Bone marrow (tissue), 2 donors: Measurements from ENCODE around the gene NRAS.

Experiments
- DNase-seq, 2 donors: peaks; one replicate each; lab custom pipeline; 2025; lab: John Stamatoyannopoulos, UW

The NRAS gene

DNA sequence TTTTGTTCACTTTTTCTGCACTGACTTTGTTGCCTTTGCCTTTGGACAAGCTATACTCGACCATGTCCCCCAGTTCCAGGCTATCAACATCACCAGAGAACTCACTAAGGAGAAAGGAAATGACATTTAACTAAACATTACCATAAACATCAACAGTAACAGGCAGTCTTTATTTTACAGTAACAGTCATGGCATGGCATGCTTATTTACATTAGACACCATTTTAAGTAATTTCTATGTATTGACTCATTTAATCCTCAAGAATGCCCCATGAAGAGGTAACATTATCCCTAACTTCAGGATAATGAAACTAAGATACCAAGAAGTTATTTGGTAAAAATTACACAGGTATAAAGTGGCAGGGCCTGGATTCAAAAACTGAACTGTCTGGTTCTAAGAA, 8.7 kb upstream of the NRAS start:
- no peak for DNase-seq

DNA sequence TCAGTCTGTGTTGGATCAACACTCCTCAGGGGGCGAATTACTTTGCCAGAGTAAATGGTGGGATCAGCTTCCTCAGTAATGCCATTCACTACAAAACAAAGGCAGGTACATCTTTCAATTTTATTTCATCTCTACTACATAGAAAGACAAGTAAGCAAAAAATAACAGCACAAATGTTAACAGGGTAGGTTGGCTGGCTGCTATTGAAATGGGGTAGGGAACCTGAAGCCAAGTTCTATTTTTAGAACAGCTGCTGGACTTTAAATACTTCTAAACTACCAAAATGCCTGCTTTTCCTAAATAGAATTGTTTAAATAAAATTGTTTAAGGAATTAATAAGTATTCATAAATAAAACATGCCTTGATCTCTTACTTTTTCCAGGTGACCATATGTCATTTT, 7.3 kb upstream of the NRAS start:
- DNase-seq = no peak

DNA sequence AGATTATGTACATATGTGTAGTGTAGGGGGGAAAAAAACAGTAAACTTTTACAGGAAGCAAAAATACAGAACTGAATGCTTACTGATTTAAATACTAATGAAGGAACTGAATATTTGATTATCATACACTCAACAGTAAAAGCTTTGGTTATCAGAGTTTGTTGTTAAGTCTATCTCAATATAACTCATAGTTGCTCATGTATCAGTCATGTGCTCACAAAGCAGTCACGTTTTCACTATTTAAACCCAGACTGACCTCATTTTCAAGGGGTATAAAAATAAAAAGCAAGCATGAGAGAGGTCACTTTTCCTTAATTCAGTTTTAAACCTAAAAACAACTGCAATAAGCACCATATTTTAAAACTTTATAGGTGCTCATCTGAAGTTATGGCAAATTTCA, 6.9 kb upstream of the NRAS start:
- DNase-seq = no peak

DNA sequence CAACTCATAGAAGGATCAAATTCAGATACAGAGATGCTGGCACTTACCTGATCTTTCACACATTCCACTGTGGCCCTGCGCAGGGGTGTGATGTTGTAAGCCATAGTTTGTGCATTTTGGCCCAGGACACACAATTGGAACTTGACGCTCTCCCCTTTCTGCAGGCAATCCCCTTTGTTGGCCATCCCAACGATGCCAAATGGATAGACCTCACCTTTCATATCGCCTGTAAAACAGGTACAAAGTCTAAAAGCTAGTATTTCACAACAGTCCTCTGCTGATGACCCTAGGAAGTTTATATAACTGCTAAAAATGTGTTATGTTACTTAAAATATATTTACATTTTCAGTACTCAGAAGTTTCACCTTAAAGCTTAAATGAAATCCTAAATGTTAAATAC, 3.9 kb upstream of the NRAS start:
- no peak for DNase-seq

DNA sequence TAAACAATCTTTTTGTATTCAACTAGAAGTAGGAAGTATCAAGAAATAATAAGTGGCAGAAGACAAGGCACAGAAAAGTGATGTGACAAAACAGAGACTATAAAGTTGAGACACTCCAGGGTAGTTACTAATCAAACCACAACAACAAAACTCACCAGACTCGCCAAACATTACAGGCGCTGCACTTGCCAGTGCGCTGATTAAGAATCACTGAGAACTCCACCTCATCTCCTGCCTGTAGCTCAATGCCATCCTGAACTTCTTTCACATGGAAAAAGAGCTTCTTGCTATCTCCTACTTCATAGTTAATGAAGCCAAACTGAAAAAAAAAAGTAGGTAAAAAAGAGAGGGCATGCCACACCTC, 2.8 kb upstream of the NRAS start:
- no peak for DNase-seq

DNA sequence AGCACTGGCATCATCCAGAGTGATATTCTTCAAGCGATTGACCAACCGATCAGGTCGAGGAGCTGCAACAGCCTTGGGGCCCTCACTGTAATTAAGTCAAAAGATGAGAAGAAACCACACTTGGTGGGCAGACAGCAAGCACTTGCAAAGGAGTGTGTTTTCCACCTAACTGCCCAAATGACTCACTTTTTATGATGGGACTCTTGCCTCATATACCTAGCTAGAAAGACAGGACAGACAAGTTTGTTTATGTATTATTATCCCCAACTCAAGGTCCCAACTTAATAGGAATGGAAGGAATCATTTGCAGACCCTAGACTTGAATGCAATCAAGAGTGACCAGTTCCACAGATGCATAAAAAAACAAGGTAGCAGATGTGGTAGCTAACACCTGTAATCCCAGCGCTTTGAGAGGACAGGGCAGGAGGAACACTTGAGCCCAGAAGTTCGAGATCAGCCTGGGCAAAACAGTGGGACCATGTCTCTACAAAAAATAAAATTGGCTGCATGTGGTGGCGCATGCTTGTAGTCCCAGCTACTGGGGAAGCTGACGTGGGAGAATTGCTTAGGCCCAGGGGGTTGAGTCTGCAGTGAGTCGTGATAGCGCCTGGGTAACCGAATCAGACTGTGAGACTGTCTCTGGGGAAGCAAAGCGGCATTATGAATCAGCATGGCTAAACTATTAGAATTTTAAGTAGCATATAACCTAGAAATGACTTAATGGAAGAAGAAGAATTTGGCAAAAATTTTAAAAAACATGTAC, 2.3 kb upstream of the NRAS start:
- no peak for DNase-seq

DNA sequence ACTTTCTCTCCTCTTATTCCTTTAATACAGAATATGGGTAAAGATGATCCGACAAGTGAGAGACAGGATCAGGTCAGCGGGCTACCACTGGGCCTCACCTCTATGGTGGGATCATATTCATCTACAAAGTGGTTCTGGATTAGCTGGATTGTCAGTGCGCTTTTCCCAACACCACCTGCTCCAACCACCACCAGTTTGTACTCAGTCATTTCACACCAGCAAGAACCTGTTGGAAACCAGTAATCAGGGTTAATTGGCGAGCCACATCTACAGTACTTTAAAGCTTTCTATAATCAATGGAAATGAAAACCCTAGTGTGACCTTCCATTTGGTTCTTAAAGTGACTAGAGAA, 643 bp downstream of the NRAS start:
- DNase-seq = no peak

DNA sequence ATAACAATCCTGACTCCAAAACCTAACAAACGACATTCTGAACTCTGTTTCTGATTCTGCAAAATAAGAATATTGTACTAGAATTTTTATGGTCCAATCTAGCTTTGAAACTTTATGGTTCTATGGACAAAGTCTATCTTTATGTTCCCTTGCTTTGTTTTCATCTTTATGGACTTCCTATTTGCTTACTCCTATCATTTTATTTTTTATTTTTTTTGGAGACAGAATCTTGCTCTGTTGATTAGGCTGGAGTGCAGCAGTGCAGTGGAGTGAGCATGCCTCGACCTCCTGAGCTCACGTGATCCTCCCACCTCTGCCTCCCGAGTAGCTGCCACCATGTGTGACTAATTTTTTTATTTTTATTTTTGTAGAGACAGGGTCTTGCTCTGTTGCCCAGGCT, 3.6 kb downstream of the NRAS start:
- DNase-seq = no peak

DNA sequence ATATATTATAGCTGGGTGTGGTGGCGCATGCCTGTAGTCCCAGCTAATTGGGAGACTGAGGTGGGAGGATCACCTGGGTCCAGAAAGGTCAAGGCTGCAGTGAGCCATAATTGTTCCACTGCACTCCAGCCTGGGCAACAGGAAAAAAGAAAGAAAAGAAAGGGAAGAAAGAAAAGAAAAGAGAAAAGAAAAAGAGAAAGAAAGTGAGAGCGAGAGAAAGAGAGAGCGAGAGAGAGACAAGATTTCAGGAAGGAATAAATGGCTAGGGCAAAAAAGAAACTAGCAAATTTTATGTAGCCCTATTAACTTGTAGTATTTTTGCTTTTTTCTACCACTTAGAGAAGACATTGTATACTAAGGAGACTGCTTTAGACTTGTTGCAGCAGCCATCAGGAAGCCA, 6.2 kb downstream of the NRAS start:
- no peak for DNase-seq

DNA sequence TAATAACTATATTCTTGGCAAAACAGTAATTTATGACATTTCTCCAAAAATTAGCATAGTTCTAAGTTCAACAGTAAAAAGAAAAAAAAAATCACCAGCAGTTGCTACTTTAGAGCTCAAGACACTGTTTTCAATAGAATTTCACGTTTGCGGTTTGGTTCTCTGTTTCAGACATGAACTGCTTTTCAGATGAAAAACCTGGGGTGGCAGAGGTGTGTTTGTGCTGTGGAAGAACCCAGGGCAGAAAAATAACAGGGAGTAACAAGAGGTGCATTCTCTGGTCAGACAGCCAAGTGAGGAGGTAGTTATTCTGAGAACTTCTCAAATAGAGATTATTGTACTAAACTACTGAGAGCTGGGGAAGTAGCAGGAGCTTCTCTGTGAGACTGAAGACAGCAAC, 9.0 kb downstream of the NRAS start:
- no peak for DNase-seq

DNA sequence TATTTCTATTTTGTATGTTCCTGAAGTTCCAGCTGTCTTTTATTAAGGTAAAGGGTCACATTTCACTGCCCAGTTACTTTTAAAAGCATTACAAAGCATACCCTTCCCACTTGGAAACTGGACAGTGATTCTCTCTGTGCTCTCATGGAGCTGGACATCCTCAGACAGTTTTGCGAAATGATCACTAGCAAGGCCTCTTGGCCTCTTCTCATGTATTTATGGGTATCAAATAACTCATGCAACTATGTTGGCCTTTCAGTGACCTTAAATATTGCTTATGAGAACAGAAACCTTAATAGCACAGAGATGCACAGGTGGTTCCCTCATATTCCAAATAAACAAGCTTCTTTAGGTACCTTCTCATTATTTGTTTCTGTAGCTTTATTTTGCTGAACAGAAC, 13.3 kb downstream of the NRAS start:
- no peak for DNase-seq

DNA sequence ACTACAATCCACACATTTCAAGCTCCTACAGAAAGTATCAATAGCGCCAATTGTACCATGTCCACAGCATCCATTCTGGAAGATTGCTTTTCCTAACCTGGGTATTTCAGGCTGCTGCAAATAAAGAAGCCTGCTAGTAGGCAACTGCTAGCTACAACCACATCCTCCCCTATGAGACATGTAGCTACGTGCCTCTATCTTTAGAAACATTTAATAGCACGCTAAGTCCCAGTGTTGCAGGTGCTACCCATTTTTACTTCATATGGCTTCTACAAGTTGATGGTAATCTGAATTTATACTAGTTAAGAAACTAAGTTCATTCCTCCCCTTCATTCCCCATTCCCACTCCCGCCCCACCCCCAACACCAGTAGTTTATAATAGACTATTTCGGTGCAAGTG, 13.8 kb downstream of the NRAS start:
- no peak for DNase-seq

DNA sequence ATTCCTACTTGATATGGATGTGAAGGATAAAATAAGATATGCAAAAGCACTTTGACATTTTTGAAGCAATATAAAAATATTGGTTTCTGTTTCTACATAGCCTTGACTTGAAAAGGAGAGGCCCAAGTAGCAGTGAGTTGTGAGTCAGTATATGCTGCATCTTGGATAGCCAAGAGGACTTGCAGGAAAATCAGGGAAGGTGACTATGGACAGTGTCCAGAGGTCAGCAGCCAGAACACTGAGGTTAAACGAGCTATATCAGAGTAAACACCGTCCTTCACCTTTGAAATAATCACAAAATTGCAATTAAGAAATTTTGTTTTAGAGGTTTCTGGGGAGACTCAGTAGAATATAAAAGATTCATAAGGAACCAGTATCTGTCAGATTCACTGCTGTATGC, 14.6 kb downstream of the NRAS start:
- no peak for DNase-seq

DNA sequence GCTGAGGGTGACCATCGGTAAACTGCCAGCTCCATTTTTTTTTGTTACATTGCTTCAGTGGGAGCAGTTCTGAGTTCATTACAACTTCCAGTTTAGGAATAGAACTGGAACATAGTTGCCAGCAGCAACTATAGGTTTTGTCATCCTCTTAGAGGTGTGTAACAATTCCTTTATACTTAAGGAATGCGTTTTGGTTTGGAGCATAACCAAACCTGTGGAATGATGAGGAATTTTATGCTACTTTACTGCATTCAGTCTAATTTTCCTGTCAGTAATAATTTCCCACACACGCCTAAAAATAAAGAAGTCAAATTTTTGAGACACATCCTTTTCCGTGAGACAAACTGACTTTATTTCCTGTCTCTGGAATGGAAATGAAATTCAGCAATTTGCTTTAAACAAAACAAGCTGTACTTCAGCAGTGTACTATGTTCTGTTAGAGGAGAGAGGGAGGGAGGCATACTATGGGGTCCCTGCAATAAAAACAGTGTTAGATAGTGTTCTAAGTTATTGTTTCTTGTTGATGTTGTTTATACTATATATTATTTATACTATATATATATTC, 16.5 kb downstream of the NRAS start:
- DNase-seq = no peak

DNA sequence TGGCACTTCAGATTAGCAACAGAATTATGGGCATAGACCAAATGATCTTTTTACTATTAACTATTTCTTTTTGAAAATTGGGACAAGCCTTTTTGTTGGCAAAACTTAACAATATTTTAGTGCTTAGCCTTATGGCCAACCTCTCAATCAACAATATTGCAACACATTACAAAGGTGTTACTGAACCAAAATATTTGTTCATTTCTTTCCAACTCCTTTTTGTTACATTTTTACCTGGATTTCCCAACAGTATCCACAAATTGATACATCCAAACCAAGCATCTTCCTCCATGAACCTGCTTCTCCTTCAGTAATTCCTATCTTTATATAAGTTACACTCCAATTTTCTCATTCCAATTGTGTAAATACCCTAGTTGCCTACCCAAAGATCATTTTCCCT, 19.8 kb downstream of the NRAS start:
- no peak for DNase-seq

DNA sequence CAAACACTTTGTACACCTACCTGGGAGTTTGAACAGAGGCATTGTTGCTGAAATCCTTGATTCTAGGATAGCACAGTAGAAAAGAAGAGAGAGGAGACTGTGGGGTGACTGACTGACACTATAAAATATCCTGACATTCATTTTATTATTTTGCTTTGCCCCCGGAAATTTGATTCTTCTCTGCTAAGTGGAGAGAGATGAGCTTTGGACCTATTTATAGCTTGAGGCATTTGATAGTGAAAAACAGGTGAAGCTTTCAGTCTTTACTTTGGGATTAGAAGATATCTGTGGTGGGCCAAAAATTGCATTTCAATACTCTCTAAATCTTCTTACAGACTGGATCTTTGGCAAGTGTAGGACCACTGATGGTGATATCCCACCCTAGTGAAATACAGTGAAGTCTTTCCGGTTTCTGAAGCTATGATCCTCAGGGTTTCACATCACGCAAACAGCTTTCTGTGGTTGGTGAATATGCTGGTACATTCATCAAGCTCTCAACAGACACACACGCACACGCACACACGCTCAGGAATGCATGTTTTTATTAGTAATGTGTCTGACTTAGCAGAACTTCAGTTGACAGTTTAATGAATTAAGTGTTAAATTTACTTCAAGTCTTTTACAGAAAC, 21.0 kb downstream of the NRAS start, which contains the start of gene AMPD1:
Gene AMPD1 (minus strand): TSS at position 117 of the 629 bp plus-strand sequence. CDS start 75 bp downstream, at position 42.
- DNase-seq = no peak

DNA sequence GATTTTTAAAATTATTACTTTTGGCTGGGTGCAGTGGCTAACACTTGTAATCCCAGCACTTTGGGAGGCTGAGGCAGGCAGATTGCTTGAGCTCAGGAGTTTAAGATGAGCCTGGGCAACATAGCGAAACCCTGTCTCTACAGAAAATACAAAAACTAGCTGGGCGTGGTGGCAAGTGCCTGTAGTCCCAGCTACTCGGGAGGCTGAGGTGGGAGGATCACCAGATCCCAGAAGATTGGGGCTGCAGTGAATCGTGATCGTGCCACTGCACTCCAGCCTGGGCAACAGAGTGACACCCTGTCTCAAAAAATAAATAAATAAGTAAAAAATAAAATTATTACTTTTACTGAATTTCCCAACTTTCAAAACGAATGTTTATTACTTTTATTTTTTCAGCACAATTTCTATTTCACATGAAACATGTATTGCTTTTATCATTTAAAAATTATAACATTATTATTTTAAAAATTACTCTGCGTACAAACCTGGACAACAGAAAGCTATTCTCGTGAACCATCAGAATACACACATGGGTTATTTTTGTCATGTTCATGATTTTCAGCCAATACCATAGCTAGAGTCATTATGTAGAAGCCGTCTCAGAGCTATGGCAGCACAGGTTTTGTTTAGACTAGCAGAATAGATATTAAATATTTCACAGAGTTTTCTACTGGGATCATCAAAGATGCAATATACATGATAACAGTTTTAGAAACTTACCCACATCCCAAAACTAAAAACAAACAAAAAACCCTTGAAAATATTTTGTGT, 21.8 kb downstream of the NRAS start:
- DNase-seq = no peak

DNA sequence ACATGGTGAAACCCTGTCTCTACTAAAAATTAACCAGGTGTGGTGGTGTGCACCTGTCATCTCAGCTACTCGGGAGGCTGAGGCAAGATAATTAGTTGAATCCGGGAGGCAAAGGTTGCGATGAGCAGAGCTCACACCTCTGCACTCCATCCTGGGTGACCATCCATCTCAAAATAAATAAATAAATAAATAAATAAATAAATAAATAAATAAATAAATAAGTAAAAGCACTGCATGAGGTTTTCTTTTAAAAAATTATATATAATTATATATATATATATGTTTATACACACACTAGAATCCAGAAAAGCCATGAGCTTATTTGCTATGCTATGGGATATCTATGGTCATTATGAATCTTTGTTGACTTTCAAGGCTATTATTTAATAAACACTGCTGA, 23.6 kb downstream of the NRAS start:
- no peak for DNase-seq

DNA sequence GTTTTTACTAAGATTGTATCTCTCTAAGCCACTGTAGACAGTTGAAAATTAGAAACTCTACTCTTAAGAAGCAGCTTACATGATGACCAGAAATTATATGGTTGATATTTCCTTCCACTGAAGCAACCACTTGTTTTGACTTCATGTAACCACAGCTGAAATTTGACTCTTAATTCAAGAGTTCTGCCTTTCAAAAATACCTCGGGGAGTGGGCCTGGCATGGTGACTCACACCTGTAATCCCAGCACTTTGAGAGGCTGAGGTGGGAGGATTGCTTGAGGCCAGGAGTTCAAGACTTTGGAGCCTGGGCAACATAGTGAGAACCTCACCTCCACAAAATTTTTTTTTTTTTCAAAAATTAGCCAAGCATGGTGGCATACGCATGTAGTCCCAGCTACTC, 25.5 kb downstream of the NRAS start:
- DNase-seq = no peak

DNA sequence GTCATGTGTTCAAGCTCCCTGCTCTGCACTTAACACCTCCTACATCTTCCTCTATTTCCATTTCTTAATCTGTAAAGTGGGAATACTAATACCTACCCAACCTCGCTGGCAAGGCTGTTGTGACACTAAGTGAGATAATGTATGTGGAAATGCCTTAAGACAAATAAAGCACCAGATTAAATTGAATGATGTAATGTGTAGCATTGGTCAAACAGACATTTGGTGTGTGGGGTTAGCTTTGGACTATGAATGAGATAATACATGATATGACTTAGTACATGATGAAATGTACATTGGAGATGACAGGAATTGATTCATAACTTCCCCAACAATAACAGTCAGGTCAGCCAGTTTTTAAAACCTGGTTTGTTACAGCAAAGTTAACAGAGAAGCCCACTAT, 26.4 kb downstream of the NRAS start:
- DNase-seq = no peak

DNA sequence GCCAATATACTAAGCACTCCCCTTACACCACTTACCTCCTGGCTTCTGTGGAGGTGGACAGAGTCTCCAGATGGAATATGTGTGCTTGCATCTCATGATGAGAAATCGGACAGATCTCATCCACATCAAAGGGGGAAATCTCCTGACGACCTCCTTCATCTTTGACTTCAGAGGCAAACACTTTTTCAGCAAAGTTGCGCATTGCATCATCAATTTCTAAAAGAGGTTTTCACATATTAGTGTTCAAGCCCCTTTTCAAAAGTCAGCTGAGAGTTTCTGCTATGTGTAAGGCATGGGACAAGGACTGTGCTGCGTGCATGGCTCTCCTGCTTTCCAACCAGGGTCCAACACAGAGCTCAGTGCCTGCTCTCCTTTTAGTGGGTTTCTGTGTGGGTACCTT, 28.0 kb downstream of the NRAS start:
- no peak for DNase-seq

DNA sequence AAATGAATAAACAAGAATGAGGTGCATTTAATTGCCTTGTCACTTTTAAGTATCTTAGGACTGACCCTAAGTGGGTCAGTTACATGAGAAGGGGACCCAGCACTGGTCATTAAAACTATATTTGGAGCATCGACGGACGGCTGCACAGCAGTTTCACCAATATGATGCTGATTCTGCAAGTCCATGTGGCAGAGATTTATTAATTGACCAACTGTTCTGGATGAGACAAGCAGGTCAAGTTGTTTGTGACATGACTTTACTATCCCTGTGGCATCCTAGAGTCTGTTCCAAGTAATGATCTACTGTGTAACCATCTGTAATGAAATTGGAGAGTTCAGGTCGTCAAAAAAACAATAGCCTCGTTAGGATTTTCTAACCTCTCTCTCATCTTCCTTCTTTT, 30.7 kb downstream of the NRAS start:
- DNase-seq = no peak

DNA sequence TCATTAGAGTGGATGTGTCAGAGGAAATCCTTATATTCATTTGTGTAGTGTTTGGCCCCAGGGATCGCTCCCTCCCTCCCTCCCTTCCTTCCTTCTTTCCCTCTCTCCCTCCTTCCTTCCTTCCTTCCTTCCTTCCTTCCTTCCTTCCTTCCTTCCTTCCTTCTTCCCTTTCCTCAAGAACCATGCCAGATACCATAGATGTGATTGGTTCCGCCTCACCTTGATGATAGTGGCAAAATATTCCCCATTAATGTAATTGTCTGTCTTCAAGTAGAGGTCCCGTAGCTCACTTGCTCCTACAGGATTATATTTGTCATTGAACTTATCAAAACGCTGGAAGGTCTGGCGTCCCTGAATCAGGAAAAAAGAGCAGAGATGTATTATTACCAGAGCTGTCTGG, 38.9 kb downstream of the NRAS start:
- no peak for DNase-seq
